H9 (cell line): ENCODE measurements around the gene NEGR1. TPM values are rescaled to one million over a fixed set of nuclear protein-coding genes. Genes with fewer than 3 reads are reported as not detected.

ENCODE experiments used
- DNase-seq: peaks from one replicate; pipeline ENCODE4 v3.0.0-alpha.2; 2017
- H2AFZ ChIP-seq: one replicate; pipeline ENCODE4 v1.6.1; 2013; ENCODE audit warnings: mild to moderate bottlenecking, low read length, control low read depth, moderate library complexity
- H2AK5ac ChIP-seq: 2 replicates; pipeline ENCODE4 v1.6.1; 2013; ENCODE audit warnings: low read length, control low read depth, mixed read lengths; ENCODE audit not compliant: insufficient read length
- H2BK120ac ChIP-seq: one replicate; pipeline ENCODE4 v1.6.1; 2013; ENCODE audit warnings: low read depth, mild to moderate bottlenecking, low read length, control low read depth, inconsistent platforms; ENCODE audit not compliant: poor library complexity, severe bottlenecking
- H2BK12ac ChIP-seq: 2 replicates; pipeline ENCODE4 v1.6.1; 2013; ENCODE audit warnings: low read length, control low read depth, mixed read lengths, low read depth; ENCODE audit not compliant: insufficient read length
- H2BK15ac ChIP-seq: 2 replicates; pipeline ENCODE4 v1.6.1; 2013; ENCODE audit warnings: low read depth, low read length, control low read depth
- H2BK20ac ChIP-seq: one replicate; pipeline ENCODE4 v1.6.1; 2013; ENCODE audit warnings: low read depth, mild to moderate bottlenecking, low read length, control low read depth, inconsistent platforms; ENCODE audit not compliant: poor library complexity, severe bottlenecking
- H2BK5ac ChIP-seq: 2 replicates; pipeline ENCODE4 v1.6.1; 2013; ENCODE audit warnings: low read length, control low read depth, mixed read lengths; ENCODE audit not compliant: insufficient read length
- H3K14ac ChIP-seq: 2 replicates; pipeline ENCODE4 v1.6.1; 2013; ENCODE audit warnings: low read length, control low read depth; ENCODE audit not compliant: insufficient read depth
- H3K18ac ChIP-seq: 2 replicates; pipeline ENCODE4 v1.6.1; 2013; ENCODE audit warnings: low read depth, mild to moderate bottlenecking, mixed read lengths, low read length, control low read depth; ENCODE audit not compliant: insufficient read length
- H3K23ac ChIP-seq: 2 replicates; pipeline ENCODE4 v1.6.1; 2013; ENCODE audit warnings: low read length, control low read depth, mixed read lengths, low read depth; ENCODE audit not compliant: insufficient read length
- H3K23me2 ChIP-seq: 2 replicates; pipeline ENCODE4 v1.6.1; 2013; ENCODE audit warnings: low read depth, mild to moderate bottlenecking, mixed read lengths, low read length, control low read depth; ENCODE audit not compliant: insufficient read length, poor library complexity, severe bottlenecking
- H3K27ac ChIP-seq: 2 replicates; pipeline ENCODE4 v1.5.1; 2013; ENCODE audit warnings: low read length, control low read depth, mixed read lengths, low read depth; ENCODE audit not compliant: insufficient read length
- H3K27me3 ChIP-seq: 2 replicates; pipeline ENCODE4 v1.6.1; 2013; ENCODE audit warnings: low read length, control low read depth, inconsistent platforms; ENCODE audit not compliant: insufficient read depth
- H3K4ac ChIP-seq: 2 replicates; pipeline ENCODE4 v1.6.1; 2013; ENCODE audit warnings: low read depth, mild to moderate bottlenecking, control low read depth, inconsistent platforms, low read length, moderate library complexity
- H3K4me1 ChIP-seq: 2 replicates; pipeline ENCODE4 v1.6.1; 2013; ENCODE audit warnings: low read length, control low read depth, inconsistent platforms; ENCODE audit not compliant: insufficient read depth
- H3K4me2 ChIP-seq: 2 replicates; pipeline ENCODE4 v1.6.1; 2013; ENCODE audit warnings: low read length, control low read depth, mixed read lengths; ENCODE audit not compliant: insufficient read length, insufficient read depth
- H3K56ac ChIP-seq: 2 replicates; pipeline ENCODE4 v1.6.1; 2013; ENCODE audit warnings: low read depth, mild to moderate bottlenecking, mixed read lengths, low read length, control low read depth; ENCODE audit not compliant: insufficient read length
- H3K79me1 ChIP-seq: 2 replicates; pipeline ENCODE4 v1.6.1; 2013; ENCODE audit warnings: low read depth, mild to moderate bottlenecking, moderate library complexity, low read length, control low read depth, inconsistent platforms; ENCODE audit not compliant: insufficient read depth, poor library complexity, severe bottlenecking
- H3K79me2 ChIP-seq: 2 replicates; pipeline ENCODE4 v1.6.1; 2013; ENCODE audit warnings: low read length, control low read depth, inconsistent platforms; ENCODE audit not compliant: insufficient read depth
- H3K9ac ChIP-seq: 2 replicates; pipeline ENCODE4 v1.6.1; 2013; ENCODE audit warnings: low read length, control low read depth, mixed read lengths; ENCODE audit not compliant: insufficient read length; ENCODE audit errors: extremely low read depth
- H3K9me3 ChIP-seq: one replicate; pipeline ENCODE4 v1.6.1; 2013; ENCODE audit warnings: low read depth, low read length, inconsistent platforms; ENCODE audit not compliant: control insufficient read depth
- H3T11ph ChIP-seq: one replicate; pipeline ENCODE4 v1.6.1; 2013; ENCODE audit warnings: mild to moderate bottlenecking, low read length, control low read depth, inconsistent platforms
- H4K20me1 ChIP-seq: one replicate; pipeline ENCODE4 v1.6.1; 2013; ENCODE audit not compliant: control insufficient read depth, insufficient read length, insufficient read depth
- H4K5ac ChIP-seq: 2 replicates; pipeline ENCODE4 v1.6.1; 2013; ENCODE audit warnings: low read depth, mild to moderate bottlenecking, mixed read lengths, low read length, control low read depth; ENCODE audit not compliant: insufficient read length
- H4K8ac ChIP-seq: replicated peaks from 2 replicates; pipeline ENCODE4 v1.6.1; 2013; ENCODE audit warnings: low read length, control low read depth, mixed read lengths, low read depth; ENCODE audit not compliant: insufficient read length
- H4K91ac ChIP-seq: 2 replicates; pipeline ENCODE4 v1.6.1; 2013; ENCODE audit warnings: low read depth, mild to moderate bottlenecking, moderate library complexity, mixed read lengths, low read length, control low read depth; ENCODE audit not compliant: insufficient read length
- H3K27ac Mint-ChIP-seq, 3 experiments: 2 replicates in 2 of 3; 3 replicates in 1 of 3; pipeline ENCODE4 v1.8.0; 2020 to 2021; ENCODE audit warnings: mixed read lengths in 3 of 3, mild to moderate bottlenecking in 1 of 3, moderate library complexity in 1 of 3
- H3K27me3 Mint-ChIP-seq: 2 replicates; pipeline ENCODE4 v1.8.0; 2021; ENCODE audit warnings: low read depth, mild to moderate bottlenecking, moderate library complexity, mixed read lengths
- H3K36me3 Mint-ChIP-seq, 3 experiments: 2 replicates in 2 of 3; 3 replicates in 1 of 3; pipeline ENCODE4 v1.8.0; 2020 to 2021; ENCODE audit warnings: low read depth in 3 of 3, mixed read lengths in 3 of 3; ENCODE audit not compliant: insufficient read depth in 1 of 3
- H3K4me1 Mint-ChIP-seq, 2 experiments: 2 replicates each; pipeline ENCODE4 v1.8.0; 2020; ENCODE audit warnings: mixed read lengths in 2 of 2
- H3K4me3 Mint-ChIP-seq, 2 experiments: 2 replicates in 1 of 2; 3 replicates in 1 of 2; pipeline ENCODE4 v1.8.0; 2020 to 2021; ENCODE audit warnings: mild to moderate bottlenecking in 2 of 2, mixed read lengths in 2 of 2, moderate library complexity in 1 of 2
- H3K9me3 Mint-ChIP-seq, 2 experiments: 2 replicates in 1 of 2; 3 replicates in 1 of 2; pipeline ENCODE4 v1.8.0; 2020; ENCODE audit warnings: mild to moderate bottlenecking in 2 of 2, mixed read lengths in 2 of 2, moderate library complexity in 1 of 2
- CTCF ChIP-seq: fragments of 200-600 bp; sonication (generic); conservative IDR thresholded peaks from 3 replicates; pipeline ENCODE4 v1.8.0; 2021; ENCODE audit warnings: antibody characterized with exemption, mild to moderate bottlenecking
- WGBS: extraction: QIAGEN DNeasy Blood & Tissue Kit; methylation state at CpG from one replicate; pipeline ENCODE4 v1.1.7; 2013; ENCODE audit warnings: missing lambda C conversion rate, low lambda C conversion rate, mixed read lengths; ENCODE audit not compliant: insufficient read length; ENCODE audit errors: extremely low coverage; 5-methylcytosine and 5-hydroxymethylcytosine counted together
- total RNA-seq: library from RNA; stranded (reverse); gene quantifications from 2 replicates; pipeline ENCODE4 v1.2.1, GENCODE V29; 2021

The NEGR1 gene
- total RNA-seq, 1 experiment from 2014 or later: 0.13 TPM

GRCh38 chr1:71787699-71788098 lies 494.6 kb downstream of the NEGR1 start:
- H4K8ac ChIP-seq: no peak overlapping the region
- no peak overlapping the region for H2BK20ac ChIP-seq
- no peak for DNase-seq
- no peaks in the 10 kb centered on the region for H3K79me2 ChIP-seq
- H4K20me1 ChIP-seq: no peaks in the 10 kb centered on the region
- H3K9me3 Mint-ChIP-seq: no peaks in the 10 kb centered on the region
- H2BK120ac ChIP-seq: no peak overlapping the region
- no peaks in the 10 kb centered on the region for H3K36me3 Mint-ChIP-seq
- H4K91ac ChIP-seq: no peak overlapping the region
- no peak overlapping the region for H3K27ac ChIP-seq
- H2BK12ac ChIP-seq: no peak overlapping the region
- H3K4me2 ChIP-seq: no peak overlapping the region
- H2BK15ac ChIP-seq: no peak overlapping the region
- H3K79me1 ChIP-seq: no peaks in the 10 kb centered on the region
- H3K9me3 ChIP-seq: no peaks in the 10 kb centered on the region
- H3K4me3 Mint-ChIP-seq: no peak overlapping the region
- no peak for TF ChIP-seq CTCF
- no peaks in the 10 kb centered on the region for H3K27me3 ChIP-seq
- H3K27me3 Mint-ChIP-seq: no peaks in the 10 kb centered on the region
- no peaks in the 10 kb centered on the region for H3K23me2 ChIP-seq
- H3K14ac ChIP-seq: no peak overlapping the region
- no peak overlapping the region for H3K9ac ChIP-seq
- no peak overlapping the region for H3K4ac ChIP-seq
- H3K4me1 ChIP-seq: no peaks in the 10 kb centered on the region
- H3K23ac ChIP-seq: no peak overlapping the region
- no peak overlapping the region for H3T11ph ChIP-seq
- H3K18ac ChIP-seq: no peak overlapping the region
- H2BK5ac ChIP-seq: no peak overlapping the region
- H3K27ac Mint-ChIP-seq: no peak overlapping the region
- no peak overlapping the region for H4K5ac ChIP-seq
- no peaks in the 10 kb centered on the region for H3K4me1 Mint-ChIP-seq
- no peak overlapping the region for H3K56ac ChIP-seq
- WGBS: no CpG with 5 or more reads among the region's 1 CpG
- no peak overlapping the region for H2AFZ ChIP-seq
- no peak overlapping the region for H2AK5ac ChIP-seq
